Fibroblast of skin of left biceps (primary cell): ENCODE data around the gene PHLDA1.
"Not testable (repeated sequence)": the region's sequence is repeated elsewhere in the genome, so short reads cannot be mapped to it uniquely, and the experiment has no call there.

Experiments
- DNase-seq, 2 experiments: peaks; one replicate each; pipeline ENCODE4 v3.0.0-alpha.2; 2013; ENCODE audit warnings: low read depth in 2 of 2

The PHLDA1 gene

GRCh38 chr12:76018672-76019071 lies 12.9 kb downstream of the PHLDA1 start:
- DNase-seq: no peak

GRCh38 chr12:76018111-76018510 lies 13.5 kb downstream of the PHLDA1 start:
- no peak for DNase-seq

- no peak for DNase-seq
Measured at GRCh38 chr12:76014007-76014406, 17.6 kb downstream of the PHLDA1 start.

DNA sequence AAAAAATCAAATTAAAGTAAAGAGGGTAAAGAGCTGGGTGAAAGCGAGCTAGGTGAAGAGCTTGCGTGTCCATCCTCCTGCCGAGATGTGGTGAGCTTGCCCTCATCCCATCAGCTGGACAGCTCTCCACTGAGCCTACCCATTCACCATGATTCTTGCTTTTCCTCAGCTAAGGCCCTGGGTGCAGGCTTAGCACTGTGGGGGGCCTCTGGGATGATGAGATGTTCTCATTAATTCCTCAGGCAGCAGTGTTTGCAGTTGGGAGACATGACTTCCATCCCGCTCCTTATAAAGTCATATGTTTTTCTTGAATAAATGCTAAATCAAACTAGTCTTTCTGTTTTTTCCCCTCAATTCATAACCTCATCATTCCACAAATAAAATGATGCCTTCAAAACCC lies 18.0 kb downstream of the PHLDA1 start:
- DNase-seq: no peak

DNA sequence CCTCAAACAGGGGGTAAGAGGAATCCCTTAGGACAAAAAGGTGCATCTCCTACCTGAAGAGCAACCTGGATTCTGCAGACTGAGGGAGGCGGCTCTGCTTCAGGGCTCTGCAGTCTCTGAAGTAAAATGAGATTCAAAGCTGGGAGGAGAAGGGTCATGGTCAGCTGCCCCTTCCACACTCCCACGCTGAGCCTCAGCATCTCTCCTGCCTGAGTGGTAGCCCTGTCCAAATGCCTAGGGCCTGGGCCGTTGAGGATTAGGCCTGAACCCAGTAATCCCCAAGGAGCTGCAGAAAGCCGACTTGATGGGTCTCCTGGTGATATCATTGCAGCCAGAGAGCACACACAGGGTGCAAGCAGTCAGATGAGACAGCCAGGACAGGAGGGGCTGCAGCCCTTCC lies 18.9 kb downstream of the PHLDA1 start:
- DNase-seq: no peak

DNA sequence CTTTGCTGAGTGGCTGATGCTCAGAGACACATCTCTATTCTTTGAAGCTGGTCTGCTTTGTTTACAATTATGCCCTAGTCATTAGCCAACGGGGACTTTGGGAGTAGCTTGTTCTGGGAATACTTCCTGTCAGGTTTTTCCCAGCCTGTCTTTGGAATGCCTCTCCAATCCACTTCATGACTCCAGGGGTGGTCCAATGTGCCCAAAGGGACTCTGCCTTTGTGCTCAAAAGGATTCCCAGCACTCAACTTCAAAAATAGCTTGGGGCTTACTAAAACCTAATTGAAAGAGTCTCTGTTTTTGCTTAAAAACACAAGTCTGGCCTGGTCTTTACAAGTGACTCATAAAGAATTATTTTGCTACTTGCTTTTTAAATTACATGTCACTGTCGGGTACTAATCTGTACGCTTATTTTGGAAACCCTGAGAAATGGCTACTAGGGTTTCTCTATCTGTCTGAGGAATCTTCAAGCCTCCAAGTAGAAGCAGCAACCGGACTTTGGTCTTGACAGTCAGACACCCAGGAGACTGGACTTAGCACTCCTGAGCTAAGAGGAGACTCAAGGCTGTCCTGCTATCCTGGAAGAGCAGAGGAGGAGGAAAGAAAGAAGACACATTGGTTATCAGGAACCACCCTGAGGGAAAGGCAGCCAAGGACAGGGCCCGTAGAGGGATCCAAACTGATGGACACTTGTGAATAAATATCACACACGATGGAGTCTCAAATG lies 20.7 kb downstream of the PHLDA1 start:
- no peak for DNase-seq

DNA sequence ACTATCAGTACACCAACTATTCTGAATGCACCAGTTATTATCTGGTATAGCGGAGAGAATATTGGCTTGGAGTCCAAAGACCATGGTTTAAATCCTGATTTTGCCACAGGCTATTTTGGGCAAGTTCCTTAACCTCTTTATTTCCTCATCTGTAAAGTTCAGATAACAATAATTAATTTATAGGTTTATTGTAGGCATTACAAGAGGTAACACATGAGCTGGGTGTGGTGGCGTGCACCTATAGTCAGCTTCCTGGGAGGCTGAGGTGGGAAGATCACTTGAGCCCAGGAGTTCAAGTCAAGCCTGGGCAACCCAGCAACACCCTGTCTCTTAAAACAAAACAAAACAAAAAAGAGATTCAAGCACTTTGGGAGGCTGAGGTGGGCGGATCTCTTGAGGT lies 23.1 kb downstream of the PHLDA1 start:
- DNase-seq: no peak

DNA sequence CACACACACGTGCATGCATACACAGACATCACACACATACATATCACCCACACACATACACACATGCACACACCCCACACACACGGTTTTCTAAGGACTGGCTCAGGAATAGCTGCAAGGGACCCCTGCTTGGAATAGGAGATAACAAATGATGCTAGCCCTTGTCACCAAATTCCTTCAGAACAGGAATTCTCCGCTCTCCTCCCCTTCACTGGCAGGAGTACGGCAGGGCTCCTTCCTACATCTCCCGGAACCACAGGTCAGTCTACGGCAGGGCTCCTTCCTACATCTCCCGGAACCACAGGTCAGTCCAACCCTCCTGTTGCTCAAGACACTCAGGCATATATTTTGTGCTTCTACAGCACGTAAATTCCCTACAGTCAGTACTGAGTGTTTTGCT lies 23.9 kb downstream of the PHLDA1 start:
- DNase-seq: no peak

DNA sequence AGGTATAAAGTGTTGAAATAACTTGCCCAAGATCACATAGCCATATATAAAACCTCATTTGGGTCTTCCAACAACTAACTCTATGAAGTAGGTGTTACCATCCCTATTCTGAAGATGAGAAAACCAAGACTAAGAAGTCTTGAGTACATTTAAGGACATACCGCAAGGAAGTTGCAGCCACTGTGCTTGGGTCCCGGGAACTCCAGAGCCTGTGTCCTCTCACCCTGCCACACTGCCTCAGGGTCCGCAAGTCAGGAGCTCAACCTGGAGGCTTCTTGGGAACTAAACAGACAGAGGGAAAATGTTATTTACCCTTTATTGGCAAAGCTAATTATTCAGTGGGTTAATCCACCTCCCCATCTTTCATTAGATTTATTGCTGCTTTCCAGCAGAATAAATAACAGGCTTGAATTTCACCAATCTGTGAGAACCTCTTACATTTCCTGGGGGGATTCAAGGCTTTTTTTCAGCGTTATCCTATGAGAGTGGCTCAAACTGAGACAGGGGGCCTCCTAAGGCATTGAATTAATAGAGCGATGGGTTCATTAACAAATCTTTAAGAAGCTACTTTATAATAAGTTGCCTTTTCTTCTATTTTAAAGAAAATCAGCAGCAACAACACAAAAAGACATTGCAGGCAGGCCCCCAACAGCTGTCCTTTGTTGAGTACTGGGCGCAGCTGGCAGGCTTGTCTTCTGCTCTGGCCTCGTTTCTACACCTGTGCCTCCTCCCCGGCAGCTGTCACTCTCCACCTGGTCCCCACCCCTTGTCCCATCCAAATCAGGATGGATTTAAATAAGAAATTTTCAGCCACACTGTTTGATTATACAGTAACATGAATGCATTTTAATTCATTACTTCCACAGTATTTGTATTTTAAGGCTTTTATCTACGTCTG lies 25.3 kb downstream of the PHLDA1 start:
- no peak for DNase-seq

DNA sequence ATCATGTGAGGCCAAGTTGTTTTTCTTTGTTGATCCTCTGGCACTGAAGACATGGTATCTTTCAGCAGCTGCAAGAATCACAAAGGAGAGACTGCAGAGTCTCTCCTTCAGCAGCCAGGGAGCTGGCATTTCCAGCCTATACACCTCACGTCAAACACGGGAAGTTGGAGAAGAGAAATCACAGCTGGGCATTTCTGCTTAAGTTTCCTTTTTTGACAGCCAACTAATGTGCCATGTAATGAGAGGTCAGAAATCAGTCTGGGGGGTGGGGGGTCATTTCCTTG lies 28.3 kb downstream of the PHLDA1 start:
- no peak for DNase-seq

GRCh38 chr12:76002598-76003354 lies 28.8 kb downstream of the PHLDA1 start:
- DNase-seq: no peak

DNA sequence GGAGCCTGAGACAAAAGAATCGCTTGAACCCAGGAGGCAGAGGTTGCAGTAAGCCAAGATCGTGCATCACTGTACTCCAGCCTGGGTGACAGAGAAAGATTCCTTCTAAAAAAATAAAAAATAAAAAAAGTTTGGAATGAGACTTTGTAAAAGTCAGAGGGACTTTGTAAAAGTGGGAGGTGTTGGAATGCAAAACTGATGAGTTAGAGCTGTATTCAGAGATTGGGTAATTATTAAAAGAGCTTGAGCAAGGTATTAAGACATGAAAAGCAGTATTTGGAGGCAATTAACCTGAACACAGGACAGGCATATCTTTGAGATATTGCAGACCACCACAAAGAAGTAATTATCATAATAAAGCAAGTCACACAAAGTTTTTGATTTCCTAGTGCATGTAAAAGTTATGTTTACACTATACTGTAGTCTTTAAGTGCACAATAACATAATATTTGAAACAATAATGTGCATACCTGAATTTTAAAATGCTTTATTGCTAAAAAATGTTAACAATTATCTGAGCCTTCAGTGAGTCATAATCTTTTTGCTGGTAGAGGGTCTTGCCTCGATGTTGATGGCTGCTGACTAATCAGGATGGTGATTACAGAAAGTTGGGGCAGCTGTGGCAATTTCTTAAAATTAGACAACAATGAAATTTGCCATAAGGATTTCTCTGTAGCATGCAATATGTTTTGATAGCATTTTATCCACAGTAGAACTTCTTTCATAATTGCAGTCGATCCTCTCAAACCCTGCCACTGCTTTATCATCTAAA lies 33.1 kb downstream of the PHLDA1 start:
- no peak for DNase-seq

- DNase-seq: no peak
Measured at GRCh38 chr12:75997658-75998057, 33.9 kb downstream of the PHLDA1 start.

- no peak for DNase-seq
Measured at GRCh38 chr12:75996861-75997447, 34.6 kb downstream of the PHLDA1 start.

DNA sequence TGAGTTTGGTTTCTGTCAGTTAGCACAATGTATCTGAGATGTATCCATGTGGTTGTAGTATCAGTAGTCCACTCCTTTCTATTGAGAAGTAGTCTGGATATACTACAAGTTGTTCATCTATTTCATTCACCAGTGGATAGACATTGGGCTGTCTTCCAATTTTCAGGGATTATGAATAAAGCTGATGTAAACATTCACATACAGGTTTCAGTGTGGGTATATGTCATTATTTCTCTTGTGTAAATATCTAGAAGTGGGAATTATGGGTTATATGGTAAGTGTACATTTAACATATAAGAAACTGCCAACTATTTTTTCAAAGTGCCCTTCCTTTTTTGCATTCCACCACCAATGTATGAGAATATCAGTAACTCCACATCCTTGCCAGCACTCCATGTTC lies 35.9 kb downstream of the PHLDA1 start:
- no peak for DNase-seq

- DNase-seq: no peak
Measured at GRCh38 chr12:75994069-75994740, 37.4 kb downstream of the PHLDA1 start.

- no peak for DNase-seq
Measured at GRCh38 chr12:75991753-75992152, 39.8 kb downstream of the PHLDA1 start.

DNA sequence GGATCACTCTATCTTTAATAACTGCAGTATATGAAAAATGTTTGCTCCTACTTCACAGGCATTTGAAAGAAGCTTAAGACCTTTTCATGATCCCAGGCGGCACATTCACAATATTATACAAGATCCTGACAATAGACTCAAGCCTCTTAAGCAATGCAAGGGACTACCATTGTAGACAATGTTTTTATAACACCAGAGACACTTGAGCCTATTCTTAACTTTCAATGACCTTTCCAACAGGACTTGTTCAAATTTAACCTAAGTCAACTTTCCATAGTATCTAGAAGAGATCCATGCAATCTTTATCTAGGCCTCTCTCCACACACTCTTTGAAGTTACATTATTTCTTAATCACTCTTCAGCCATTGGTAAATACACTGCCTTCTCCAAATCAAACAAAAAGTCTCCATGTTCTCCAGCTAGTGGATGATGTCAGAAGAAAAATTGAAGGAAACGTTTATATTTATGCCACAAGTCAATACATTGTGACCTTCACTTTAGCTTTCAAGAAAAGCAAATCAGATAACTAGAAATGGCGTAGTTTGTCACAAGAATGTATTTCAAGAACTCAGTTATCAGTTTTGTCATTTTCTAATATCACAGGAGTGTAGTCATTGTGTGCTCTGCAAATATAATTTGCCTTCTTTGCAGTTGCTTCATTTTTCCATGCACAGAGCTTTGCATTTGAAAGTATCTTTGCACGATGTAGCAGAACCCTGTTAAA lies 41.2 kb downstream of the PHLDA1 start:
- no peak for DNase-seq

GRCh38 chr12:75987709-75988108 lies 43.9 kb downstream of the PHLDA1 start:
- not testable (repeated sequence) for DNase-seq
